ENCODE results near the gene SERPINA3. TPM values are rescaled to one million over a fixed set of nuclear protein-coding genes. Genes with fewer than 3 reads are reported as not detected.

Gene SERPINA3
- total and polyA plus RNA-seq, 10 of the 15 experiments (the other 5 are each of a cell fraction or from before 2014, with no cell fraction given), result 2.2 TPM; not detected in 9

DNA sequence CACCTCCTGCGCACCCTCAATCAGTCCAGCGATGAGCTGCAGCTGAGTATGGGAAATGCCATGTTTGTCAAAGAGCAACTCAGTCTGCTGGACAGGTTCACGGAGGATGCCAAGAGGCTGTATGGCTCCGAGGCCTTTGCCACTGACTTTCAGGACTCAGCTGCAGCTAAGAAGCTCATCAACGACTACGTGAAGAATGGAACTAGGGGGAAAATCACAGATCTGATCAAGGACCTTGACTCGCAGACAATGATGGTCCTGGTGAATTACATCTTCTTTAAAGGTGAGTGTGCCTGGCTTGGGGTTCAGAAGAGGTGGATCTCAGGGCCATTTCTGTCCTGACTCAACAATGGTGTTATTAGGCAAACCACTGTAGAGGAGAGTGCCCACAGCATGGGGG lies 2.6 kb downstream of the SERPINA3 start:
- H3K27ac ChIP-seq (ENCODE audit: control insufficient read depth, insufficient read depth), result no peak overlapping the region
- H4K20me1 ChIP-seq (ENCODE audit: control insufficient read depth, insufficient read depth), result no peaks in the 10 kb centered on the region
- ATAC-seq, result no peak
- H2AFZ ChIP-seq (ENCODE audit: control insufficient read depth, low read depth, low read length), result no peak overlapping the region
- no peaks in the 10 kb centered on the region for H3K27me3 ChIP-seq (replicated peaks in 1 of 2; ENCODE audit: control insufficient read depth in 2 of 2, insufficient read depth in 2 of 2, low read length in 1 of 2)
- no peak overlapping the region for H3K4me3 ChIP-seq
- whole genome bisulfite sequencing (ENCODE audit: insufficient coverage, insufficient replicate concordance, low lambda C conversion rate, missing lambda C conversion rate), result 50% methylated on average over 7 of the region's 7 CpGs
- no peak overlapping the region for H3K4me2 ChIP-seq (ENCODE audit: control insufficient read depth, insufficient read depth)
- ChIA-PET POLR2A (no interaction called here), CTCF (no interaction called here), RAD21 (ENCODE audit: unreplicated experiment) (no interaction called here), SMC1A (ENCODE audit: uncharacterized antibody, unreplicated experiment) (no interaction called here)
- no peaks in the 10 kb centered on the region for H3K36me3 ChIP-seq (ENCODE audit: control insufficient read depth in 2 of 2, insufficient read depth in 2 of 2, low read length in 1 of 2)
- in situ Hi-C loops (cut with MboI), result no loop called here
- H3K79me2 ChIP-seq (ENCODE audit: control insufficient read depth, insufficient read depth, low read length), result no peaks in the 10 kb centered on the region
- H3K9me3 ChIP-seq (replicated peaks; ENCODE audit: control insufficient read depth, insufficient read depth, low read length), result peaks cover 7% of the 10 kb centered on the region; the same call in 2 of the 3 replicates
- FAIRE-seq, result no peak
- TF ChIP-seq, protein P1, sequence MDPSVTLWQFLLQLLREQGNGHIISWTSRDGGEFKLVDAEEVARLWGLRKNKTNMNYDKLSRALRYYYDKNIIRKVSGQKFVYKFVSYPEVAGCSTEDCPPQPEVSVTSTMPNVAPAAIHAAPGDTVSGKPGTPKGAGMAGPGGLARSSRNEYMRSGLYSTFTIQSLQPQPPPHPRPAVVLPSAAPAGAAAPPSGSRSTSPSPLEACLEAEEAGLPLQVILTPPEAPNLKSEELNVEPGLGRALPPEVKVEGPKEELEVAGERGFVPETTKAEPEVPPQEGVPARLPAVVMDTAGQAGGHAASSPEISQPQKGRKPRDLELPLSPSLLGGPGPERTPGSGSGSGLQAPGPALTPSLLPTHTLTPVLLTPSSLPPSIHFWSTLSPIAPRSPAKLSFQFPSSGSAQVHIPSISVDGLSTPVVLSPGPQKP (IDR thresholded peaks at IDR 0.05; ENCODE audit: low read depth, low read length), result no peak
- TF ChIP-seq YBX1 (IDR thresholded peaks at IDR 0.05), result no peak
- no peak for TF ChIP-seq SRF (IDR thresholded peaks at IDR 0.05; ENCODE audit: low read depth in 2 of 2, low read length in 2 of 2)
- TF ChIP-seq CHD4 (IDR thresholded peaks at IDR 0.05), result no peak
- TF ChIP-seq MTA3 (IDR thresholded peaks at IDR 0.05; ENCODE audit: borderline replicate concordance, low read length), result no peak
- no peak for TF ChIP-seq HCFC1 (IDR thresholded peaks at IDR 0.05; ENCODE audit: low read length)
- no peak for TF ChIP-seq EGR1 (IDR thresholded peaks at IDR 0.05; ENCODE audit: borderline replicate concordance in 1 of 2, low read depth in 2 of 2, low read length in 2 of 2)
- TF ChIP-seq CEBPB (IDR thresholded peaks at IDR 0.05; ENCODE audit: borderline replicate concordance in 1 of 2, low read depth in 2 of 2, low read length in 2 of 2), result no peak
- TF ChIP-seq, protein P2, sequence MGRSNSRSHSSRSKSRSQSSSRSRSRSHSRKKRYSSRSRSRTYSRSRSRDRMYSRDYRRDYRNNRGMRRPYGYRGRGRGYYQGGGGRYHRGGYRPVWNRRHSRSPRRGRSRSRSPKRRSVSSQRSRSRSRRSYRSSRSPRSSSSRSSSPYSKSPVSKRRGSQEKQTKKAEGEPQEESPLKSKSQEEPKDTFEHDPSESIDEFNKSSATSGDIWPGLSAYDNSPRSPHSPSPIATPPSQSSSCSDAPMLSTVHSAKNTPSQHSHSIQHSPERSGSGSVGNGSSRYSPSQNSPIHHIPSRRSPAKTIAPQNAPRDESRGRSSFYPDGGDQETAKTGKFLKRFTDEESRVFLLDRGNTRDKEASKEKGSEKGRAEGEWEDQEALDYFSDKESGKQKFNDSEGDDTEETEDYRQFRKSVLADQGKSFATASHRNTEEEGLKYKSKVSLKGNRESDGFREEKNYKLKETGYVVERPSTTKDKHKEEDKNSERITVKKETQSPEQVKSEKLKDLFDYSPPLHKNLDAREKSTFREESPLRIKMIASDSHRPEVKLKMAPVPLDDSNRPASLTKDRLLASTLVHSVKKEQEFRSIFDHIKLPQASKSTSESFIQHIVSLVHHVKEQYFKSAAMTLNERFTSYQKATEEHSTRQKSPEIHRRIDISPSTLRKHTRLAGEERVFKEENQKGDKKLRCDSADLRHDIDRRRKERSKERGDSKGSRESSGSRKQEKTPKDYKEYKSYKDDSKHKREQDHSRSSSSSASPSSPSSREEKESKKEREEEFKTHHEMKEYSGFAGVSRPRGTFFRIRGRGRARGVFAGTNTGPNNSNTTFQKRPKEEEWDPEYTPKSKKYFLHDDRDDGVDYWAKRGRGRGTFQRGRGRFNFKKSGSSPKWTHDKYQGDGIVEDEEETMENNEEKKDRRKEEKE (IDR thresholded peaks at IDR 0.05), result no peak
- H3K4me1 ChIP-seq (ENCODE audit: control insufficient read depth, insufficient read depth, low read length), result no peaks in the 10 kb centered on the region
- H3K9ac ChIP-seq (ENCODE audit: control insufficient read depth, insufficient read depth, low read length), result no peak overlapping the region
- no TSS peak for BruUV-seq (replicated peaks)
- intact Hi-C loops (cut with micrococcal nuclease; ENCODE audit: unreplicated experiment), result no loop called here
- no peak for DNase-seq (ENCODE audit: low read depth, low spot score)

All from GM12878 (cell line).